NT2/D1 (cell line): ENCODE results near the gene FAM124B.

Experiments
- DNase-seq: peaks from one replicate; pipeline ENCODE4 v3.0.0-alpha.2; 2011; ENCODE audit warnings: low read depth, low spot score
- H3K27me3 ChIP-seq: 2 replicates; pipeline ENCODE4 v1.6.0; 2011; ENCODE audit warnings: mild to moderate bottlenecking; ENCODE audit not compliant: insufficient read length, insufficient read depth
- H3K36me3 ChIP-seq: 2 replicates; pipeline ENCODE4 v1.6.1; 2011; ENCODE audit warnings: mild to moderate bottlenecking, low read length, mixed read lengths; ENCODE audit not compliant: insufficient read depth, insufficient read length
- H3K4me1 ChIP-seq: 2 replicates; pipeline ENCODE4 v1.5.1; 2011; ENCODE audit not compliant: insufficient read depth, insufficient read length
- H3K4me3 ChIP-seq: 2 replicates; pipeline ENCODE4 v1.5.1; 2011; ENCODE audit warnings: low read depth; ENCODE audit not compliant: insufficient read length
- H3K9ac ChIP-seq: 2 replicates; pipeline ENCODE4 v1.6.0; 2011; ENCODE audit warnings: low read depth; ENCODE audit not compliant: insufficient read length
- H3K9me3 ChIP-seq: 2 replicates; pipeline ENCODE4 v1.5.1; 2011; ENCODE audit warnings: mild to moderate bottlenecking, low read length; ENCODE audit not compliant: insufficient read depth
- SUZ12 ChIP-seq: IDR thresholded peaks from 2 replicates; pipeline ENCODE4 v1.6.1; 2011; ENCODE audit not compliant: insufficient read length, insufficient read depth; ENCODE audit errors: extremely low read depth
- YY1 ChIP-seq: IDR thresholded peaks from 2 replicates; pipeline ENCODE4 v1.6.1; 2011; ENCODE audit not compliant: insufficient read length, insufficient read depth
- ZNF274 ChIP-seq: IDR thresholded peaks from 2 replicates; pipeline ENCODE4 v1.6.1; 2011; ENCODE audit warnings: mild to moderate bottlenecking, low read depth, low read length

FAM124B gene

DNA sequence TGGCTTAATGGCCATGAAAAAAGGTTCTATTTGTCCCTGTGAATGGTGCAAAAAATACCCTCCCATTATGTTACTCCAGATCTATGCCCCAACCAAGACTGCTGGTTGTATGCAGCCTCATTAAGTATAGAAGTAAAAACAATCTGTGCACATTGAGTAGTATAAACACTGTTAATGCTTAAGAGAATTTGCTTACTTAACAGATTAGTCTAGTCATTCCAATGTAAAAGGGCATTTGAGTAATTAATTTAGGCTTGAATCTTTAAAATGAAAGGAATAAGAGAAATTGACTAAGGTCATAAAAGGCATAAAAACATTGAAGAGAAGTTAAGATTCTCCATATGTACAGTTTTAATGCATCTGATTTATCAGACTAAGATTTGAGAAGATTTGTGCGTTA is 51.2 kb downstream of the FAM124B start:
- TF ChIP-seq YY1 (no peak), ZNF274 (no peak), SUZ12 (no peak)
- Histone ChIP-seq H3K9ac (no peak overlapping the region), H3K4me3 (no peak overlapping the region), H3K36me3 (no peaks in the 10 kb centered on the region), H3K9me3 (0 out of 2 replicates have a peak, but pooled peaks cover 7% of the 10 kb centered on the region), H3K27me3 (no peaks in the 10 kb centered on the region), H3K4me1 (no peaks in the 10 kb centered on the region)
- DNase-seq: no peak

DNA sequence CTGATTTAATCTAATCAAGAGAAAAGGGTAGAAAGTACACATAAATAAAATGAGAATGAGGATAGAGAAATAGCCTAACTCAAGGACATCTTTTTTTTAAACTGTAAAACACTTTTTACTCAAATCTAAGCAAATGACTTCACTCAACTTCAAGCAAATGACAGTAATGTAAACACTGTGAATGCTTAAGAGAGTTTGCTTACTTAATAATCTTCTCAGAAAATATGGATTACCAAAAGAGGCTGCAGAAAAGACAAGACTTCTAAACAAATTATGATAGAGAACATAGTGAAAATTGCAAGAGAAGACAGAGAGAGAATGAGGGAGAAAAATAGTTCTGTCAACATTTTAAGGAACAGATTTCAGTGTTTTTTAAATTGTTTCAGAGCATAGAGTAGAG is 52.5 kb downstream of the FAM124B start:
- Histone ChIP-seq H3K4me1 (no peaks in the 10 kb centered on the region), H3K9me3 (peaks cover 19% of the 10 kb centered on the region; the same call in 1 of the 2 replicates), H3K27me3 (no peaks in the 10 kb centered on the region), H3K4me3 (no peak overlapping the region), H3K9ac (no peak overlapping the region), H3K36me3 (no peaks in the 10 kb centered on the region)
- DNase-seq: no peak
- no peak for TF ChIP-seq SUZ12
- no peak for TF ChIP-seq ZNF274
- TF ChIP-seq YY1: no peak

DNA sequence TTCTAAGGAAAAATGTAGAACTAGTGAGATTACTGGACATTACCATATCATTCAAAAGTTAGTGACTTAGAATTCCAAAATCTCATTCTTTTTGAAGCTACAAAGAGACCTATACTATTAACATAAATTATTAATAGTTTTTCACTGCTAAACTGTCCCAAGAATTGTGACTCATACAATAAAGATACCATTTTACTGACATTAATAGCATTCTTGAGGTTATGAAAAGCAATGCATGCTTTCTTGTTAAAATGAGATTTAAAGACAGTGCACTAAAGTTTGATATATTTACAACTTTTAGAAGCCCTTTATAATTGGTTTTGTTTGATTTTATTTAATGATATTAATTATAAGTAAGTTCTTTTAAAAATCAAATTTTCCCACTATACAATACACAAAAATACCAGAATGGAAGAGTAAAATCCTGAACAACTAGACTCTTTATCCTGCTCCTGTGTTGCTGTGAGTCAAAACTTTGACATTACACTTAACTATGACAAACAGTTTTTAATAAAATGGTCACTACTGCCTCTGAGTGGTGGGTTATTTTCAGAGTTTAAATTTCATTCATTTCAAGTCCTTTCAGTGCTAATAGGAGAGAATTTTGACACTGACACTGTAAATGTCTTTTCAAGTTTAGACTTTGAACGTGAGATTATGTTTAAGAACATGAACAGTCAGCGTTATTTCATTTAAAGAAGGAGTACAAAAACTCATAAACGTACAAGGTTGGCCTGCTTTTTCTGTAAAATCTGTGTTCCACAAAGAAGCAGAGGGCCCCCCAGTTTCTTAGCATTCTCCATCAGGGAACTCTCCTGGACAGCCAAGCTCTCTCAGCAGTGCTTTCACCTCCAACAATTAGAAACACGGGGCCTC is 54.5 kb downstream of the FAM124B start:
- H3K4me3 ChIP-seq: no peak overlapping the region
- no peaks in the 10 kb centered on the region for H3K36me3 ChIP-seq
- H3K27me3 ChIP-seq: no peaks in the 10 kb centered on the region
- TF ChIP-seq ZNF274 (no peak), SUZ12 (no peak), YY1 (no peak)
- DNase-seq: no peak
- H3K4me1 ChIP-seq: no peaks in the 10 kb centered on the region
- H3K9ac ChIP-seq: no peak overlapping the region
- peaks cover 19% of the 10 kb centered on the region; the same call in 1 of the 2 replicates for H3K9me3 ChIP-seq

DNA sequence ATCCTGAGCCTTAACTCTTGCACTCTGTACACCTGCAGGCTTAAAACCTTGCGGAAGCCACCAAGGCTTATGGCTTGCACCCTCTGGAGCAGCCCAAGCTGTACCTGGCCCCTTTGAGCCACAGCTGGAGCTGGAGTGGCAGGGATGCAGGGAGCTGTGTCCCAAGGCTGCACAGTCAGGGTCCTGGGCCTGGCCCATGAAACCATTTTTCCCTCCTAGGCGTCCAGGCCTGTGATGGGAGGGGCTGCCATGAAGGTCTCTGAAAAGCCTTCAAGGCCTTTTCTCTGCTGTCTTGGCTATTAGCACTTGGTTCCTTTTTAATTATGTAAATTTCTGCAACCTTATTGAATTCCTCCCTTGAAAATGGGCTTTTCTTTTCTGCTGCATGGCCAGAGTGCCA is 56.4 kb downstream of the FAM124B start:
- Histone ChIP-seq H3K9ac (no peak overlapping the region), H3K4me1 (no peaks in the 10 kb centered on the region), H3K36me3 (no peaks in the 10 kb centered on the region), H3K9me3 (peaks cover 19% of the 10 kb centered on the region; the same call in 1 of the 2 replicates), H3K27me3 (no peaks in the 10 kb centered on the region), H3K4me3 (no peak overlapping the region)
- TF ChIP-seq ZNF274 (no peak), YY1 (no peak), SUZ12 (no peak)
- no peak for DNase-seq

DNA sequence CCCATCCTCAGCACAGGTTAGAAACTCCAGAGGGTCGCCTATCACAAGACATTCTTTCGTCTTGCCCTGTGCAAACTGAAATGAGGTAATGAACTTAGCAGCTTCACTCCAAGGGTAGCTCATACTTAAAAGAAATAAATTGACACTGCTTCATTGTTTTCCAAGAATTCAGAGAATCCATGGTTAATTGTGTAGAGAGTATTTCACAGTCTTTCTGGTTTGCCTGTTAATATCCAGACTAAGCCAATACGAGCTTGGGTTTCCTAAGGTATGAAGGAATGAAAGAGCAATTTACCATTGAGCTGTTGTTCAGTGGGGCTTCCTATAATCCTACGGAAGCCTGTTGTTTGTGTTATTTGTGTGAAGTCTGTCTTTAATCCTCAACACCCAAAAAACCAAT is 58.7 kb downstream of the FAM124B start:
- DNase-seq: no peak
- TF ChIP-seq ZNF274 (no peak), SUZ12 (no peak), YY1 (no peak)
- H3K36me3 ChIP-seq: no peaks in the 10 kb centered on the region
- no peaks in the 10 kb centered on the region for H3K4me1 ChIP-seq
- H3K4me3 ChIP-seq: no peak overlapping the region
- no peak overlapping the region for H3K9ac ChIP-seq
- H3K9me3 ChIP-seq: peaks cover 19% of the 10 kb centered on the region; the same call in 1 of the 2 replicates
- H3K27me3 ChIP-seq: no peaks in the 10 kb centered on the region

DNA sequence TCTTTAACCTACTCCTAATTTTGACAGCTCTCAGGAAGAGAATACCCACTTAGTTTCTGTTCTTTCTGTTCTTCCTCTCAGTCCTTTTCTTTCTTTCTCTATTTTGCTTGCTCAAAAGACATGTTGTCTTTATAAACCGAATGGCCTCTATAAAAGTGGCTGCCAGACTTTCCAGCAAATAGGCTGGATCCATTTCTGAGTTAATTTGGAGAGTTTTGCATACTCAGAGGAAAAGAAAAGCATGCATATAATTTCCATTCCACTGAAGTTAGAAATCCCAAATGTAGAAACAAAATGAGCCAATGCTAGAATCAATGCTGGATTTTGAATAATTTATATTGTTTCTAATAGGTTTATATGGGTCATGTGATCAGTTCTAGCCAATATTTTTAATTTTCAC is 65.9 kb downstream of the FAM124B start:
- TF ChIP-seq YY1 (no peak), ZNF274 (no peak), SUZ12 (no peak)
- Histone ChIP-seq H3K4me1 (no peaks in the 10 kb centered on the region), H3K36me3 (no peaks in the 10 kb centered on the region), H3K9ac (no peak overlapping the region), H3K9me3 (no peaks in the 10 kb centered on the region), H3K27me3 (no peaks in the 10 kb centered on the region), H3K4me3 (no peak overlapping the region)
- DNase-seq: no peak

DNA sequence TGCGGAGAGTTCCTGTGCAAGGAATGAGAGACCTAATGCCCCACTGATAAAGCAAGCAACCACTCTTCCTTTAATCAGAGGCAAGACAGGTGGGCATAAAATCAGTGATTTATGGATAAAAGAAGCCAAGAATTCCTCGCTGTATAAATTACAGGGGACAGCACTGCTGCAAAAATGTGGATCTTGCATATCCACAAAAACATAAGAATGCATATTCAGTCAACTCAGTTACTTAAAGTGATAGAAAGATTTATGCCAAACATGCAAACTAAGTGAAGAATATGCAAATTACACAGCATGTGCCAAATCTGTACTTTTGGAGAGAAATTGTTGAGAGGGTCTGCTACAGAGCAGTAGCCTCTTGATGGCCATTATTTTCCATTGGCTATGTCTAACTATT is 67.2 kb downstream of the FAM124B start:
- Histone ChIP-seq H3K27me3 (no peaks in the 10 kb centered on the region), H3K9me3 (no peaks in the 10 kb centered on the region), H3K4me3 (no peak overlapping the region), H3K4me1 (no peaks in the 10 kb centered on the region), H3K9ac (no peak overlapping the region), H3K36me3 (no peaks in the 10 kb centered on the region)
- no peak for DNase-seq
- TF ChIP-seq ZNF274 (no peak), YY1 (no peak), SUZ12 (no peak)
